ENCODE results near the gene ALKBH5.
A peak's percentile ranks its signal among the peaks of the same experiment; 100 is the strongest.

The ALKBH5 gene

DNA sequence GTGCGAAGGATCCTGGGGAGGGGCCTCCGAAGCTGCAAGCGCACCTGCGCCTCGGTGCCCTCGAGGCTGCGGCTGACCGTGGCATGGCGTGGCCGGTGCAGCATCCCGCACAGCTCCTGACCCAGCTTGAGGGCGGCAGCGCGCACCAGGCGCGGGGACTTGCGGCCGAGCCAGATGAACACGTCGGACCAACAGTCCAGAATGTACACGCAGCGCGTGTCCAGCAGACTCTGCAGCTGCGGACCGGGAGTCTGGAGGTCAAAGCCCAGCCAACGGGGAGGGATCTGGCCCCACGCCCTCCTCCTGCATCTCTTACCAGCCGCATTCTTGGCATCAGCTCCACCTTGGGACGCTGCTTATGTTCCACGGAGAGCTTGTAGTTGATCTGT, 64.0 kb downstream of the ALKBH5 start:
- DNase-seq, result no peak

DNA sequence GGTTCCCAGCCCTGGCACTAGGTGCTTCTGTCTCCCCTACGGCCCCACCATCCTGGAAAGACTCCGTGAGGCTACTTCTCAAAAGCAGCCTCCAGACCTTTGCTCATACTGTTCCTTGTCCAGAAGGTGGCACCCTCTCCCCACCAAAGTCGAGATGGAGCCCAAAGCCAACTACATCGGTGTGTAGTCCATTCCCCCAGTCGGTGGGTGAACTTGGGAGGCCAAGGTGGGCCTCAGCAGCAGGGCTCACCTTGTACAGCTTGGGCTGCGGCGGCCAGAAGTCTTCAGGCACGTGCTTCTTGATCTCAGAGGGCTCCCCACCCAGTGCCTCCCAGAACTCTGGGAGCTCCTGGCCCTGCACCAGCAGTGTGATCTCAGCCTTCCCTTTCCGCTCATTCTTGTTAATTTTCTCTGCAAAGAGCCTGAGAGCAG, 64.7 kb downstream of the ALKBH5 start:
- peak; percentile 11 to 36 for DNase-seq

DNA sequence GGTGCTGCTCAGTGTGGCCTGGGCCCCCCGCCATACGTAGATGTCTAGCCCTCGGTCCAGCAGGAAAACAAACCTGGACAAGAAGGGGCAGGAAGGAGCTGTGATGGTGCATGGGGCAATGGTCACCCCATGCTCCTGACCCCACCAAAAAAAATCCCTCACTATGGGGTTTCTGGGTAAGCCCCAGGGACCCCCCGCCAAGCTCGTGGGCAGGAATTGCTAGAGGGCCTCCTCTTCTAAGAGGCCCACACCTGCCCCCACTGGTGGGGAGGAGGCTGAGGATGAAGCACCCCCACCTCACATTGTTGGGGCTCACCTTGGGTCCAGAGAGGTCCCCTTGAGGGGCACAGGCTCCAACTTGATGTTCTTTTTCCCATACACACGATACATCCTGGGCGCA, 65.2 kb downstream of the ALKBH5 start:
- no peak for DNase-seq

DNA sequence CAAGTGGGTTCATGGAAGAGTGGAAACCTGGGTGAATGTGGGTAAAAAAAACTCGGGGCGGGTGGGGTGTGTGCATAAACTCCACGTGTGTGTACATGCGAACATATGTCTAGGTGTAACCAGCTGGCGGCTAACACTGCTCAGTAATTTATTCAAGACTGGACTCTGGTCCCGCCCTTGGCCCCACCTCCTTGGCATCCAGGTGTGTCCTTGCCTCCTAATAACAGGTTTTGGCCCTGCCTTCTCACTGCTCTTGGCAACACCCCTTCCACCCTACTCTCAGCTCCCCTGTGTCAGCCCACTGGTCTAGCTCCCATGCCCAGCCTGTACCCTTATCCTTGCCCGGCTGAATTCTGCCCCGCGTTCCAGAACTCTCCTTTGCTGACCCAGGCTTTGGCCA, 66.6 kb downstream of the ALKBH5 start:
- DNase-seq, result no peak

DNA sequence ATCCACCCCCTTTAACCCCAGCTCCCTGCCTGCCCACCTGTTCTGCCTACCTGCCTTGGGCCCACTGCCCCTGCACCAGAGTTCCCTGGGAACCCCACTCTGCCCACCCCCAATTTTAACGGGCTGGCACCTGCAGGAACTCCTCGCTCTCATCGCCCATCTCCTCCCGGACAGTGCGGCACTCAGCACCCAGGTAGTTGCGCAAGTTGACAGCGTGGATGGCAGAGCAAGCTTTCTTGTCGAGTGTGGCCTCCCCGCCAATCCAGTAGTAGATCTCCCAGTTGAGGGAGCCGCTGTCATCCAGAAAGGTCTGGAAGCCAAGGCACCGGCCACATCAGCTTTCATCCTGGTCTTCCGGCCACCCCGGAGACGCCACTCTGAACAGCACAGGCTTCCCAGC, 67.1 kb downstream of the ALKBH5 start:
- no peak for DNase-seq

DNA sequence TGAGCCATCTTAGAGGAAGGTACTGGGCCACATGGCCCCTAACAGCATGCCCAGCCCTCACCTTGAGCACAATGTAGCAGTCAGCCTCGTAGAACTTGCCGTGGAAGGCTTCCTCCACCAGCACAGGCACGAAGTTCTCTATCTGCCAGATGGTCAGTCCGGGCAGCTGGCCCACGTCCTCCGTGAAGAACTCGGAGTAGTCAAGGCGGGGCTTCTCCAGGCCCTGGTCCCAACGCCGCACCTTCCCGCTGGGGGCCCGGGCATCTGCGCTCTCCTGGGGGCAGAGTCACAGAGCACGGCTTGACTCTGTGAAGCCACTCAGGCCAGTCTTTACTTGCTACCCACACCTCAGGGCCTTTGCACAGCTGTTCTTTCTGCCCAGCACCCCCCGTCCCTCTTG, 67.6 kb downstream of the ALKBH5 start:
- no peak for DNase-seq

DNA sequence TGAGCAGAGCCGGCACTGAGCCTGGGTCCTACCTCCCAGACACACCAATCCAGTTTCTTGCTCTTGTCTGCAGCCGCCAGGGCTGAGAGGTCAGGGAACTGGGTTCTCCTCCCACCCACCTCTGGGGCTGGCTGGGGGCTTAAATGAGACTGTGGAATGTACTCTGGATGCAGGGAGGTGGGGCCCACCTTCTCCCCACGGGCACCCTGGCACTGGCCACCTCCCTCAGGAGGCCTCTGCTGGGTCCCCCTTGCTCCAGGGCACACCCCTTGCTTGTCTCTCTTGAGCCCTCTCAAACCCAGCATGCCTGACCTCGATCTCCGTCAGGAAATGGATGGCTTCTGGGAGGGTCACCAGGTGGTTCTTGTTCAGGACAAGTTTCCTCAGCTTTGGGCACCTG, 68.5 kb downstream of the ALKBH5 start:
- DNase-seq, result no peak

DNA sequence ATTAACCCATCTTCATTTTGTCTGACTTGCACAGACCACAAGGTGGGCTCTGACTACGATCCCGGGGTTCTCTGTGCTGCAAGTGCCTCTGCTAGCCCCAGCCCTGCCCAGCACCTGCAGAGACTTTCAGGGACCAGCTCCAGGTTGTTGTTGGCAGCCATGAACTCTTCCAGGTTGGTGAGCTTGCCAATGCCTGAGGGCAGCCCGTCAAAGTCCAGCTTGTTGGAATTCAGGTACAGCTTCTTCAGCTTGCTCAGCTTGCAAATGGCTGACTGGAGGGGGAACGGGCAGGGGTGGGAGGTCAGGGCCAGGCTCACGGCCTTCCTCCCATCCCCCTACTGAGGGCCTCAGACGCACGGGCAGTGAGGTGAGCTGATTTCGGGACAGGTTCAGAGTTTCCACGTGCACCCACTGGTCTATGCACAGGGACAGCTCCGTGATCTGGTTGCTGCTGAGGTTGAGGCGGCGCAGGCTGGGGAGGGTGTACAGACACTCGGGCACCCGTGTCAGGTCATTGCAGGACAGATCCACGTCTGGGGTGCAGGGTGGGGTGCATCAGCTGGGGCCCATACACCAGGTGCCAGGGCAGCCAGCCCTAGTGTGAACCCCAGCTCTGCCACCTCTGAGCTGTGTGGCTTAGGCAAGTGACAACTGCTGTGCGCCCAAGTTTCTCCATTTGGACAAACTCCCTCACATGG, 69.7 kb downstream of the ALKBH5 start:
- no peak for DNase-seq

DNA sequence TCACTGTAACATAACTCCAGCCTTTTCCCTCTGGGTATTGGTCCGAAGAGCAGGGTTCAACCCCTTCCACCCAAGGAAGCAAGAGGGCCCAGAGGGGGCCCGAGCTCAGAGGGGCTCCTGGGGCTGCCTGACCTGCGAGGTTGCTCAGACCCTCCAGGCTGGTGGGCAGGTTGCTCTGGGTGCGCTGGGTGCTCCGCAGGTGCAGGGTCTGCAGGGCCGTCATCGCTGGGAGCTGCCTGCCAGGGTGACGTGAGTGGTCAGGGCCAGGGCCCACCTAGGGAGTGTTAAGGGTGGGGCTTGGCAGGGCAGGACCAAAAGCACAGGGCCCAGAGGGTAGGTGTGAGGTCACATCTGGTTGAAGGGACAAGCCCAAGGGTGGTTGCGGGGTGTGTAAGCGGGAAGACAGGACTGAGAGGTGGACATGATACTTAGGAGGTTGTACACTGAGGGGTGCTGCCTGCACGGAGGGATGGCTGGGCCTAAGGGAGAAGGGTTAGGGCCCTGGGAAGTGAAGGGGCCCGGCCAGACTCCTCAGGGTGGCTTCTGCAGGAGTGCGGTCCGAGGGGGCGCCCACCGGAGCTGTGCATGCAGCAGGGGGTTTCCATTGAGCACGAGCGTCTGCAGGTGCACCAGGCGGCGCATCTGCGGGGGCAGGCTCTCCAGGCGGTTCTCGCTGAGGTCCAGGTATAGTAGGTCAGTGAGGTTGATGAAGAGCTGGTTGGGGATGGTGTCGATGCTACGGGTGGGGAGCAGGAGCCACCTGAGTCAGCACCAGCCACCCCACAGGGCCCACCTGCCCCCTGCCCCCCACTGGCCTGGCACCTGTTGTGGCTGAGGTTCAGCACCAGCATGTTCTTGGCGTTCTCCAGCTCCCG, 70.6 kb downstream of the ALKBH5 start:
- no peak for DNase-seq

DNA sequence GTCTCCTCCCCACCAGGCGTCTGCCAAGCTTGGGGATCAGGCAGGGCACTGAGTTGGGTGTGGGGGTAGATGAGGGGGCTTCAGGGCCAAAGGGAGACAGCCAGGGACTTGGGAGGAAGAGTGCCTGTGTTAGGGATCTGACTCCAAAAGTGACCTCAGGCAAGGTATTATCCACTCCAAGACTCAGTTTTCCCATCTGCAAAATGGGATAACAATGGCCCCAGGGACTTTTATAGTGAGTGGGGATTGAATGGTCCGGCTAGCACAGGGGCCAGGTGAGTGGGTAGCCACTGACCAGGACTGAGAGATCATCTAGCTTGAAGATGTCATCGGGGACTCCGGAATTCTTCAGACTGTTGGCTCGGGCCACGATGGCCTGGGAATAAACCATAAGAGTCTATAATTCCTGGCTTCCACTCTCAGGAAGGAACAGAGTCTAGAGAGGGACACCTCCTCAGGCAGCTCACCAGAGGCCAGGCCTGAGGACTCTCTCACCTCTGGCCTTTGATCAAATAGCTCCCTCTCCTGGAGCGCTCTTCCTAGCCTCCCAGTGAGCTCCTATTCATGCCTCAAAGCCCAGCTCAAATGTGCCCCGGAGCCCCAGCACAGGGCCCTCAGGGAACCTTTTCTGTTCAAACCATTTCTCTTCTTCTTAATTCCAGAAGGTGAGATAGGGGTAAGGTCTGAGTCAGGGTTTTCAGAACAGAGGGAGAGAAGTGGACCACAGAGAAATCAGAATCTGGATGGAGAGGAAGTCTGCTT, 71.4 kb downstream of the ALKBH5 start:
- no peak for DNase-seq

DNA sequence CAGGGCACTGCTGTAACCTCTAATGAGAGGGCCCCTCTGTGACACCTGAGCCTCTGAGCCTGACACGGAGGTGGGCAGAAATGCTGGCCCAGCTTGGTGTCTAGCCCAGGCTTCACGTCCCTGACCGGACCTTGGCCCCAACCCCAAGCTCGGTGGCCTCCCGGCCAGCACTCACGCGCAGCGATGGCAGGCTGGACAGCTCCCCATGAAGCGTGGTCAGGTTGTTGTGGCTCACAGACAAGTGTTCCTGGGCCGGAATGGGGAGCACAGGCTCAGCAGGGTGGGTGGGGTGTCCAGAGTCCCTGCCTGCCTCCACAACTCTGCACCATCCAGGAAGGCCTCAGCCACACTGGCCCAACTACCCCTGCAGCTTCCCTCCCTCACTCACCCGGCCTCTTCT, 72.7 kb downstream of the ALKBH5 start:
- no peak for DNase-seq

DNA sequence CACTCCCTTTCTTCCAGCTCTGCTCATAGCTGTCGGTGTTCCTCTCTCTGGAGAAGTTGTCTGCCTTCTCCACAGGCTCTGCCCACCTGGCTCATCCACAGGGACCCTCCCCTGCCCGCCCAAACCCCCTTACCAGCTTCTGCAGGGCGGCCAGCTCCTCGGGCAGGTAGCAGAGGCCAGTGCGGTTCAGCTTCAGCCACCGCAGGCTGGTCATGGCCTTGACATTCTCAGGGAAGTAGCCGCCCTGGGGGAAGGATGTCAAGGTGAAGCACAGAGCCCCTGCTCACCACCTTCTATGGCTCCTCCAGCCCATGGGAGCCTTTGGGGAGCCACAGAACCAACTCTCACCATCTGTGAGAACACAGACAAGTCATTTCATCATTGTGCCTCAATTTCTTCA, 73.1 kb downstream of the ALKBH5 start:
- DNase-seq, result no peak

DNA sequence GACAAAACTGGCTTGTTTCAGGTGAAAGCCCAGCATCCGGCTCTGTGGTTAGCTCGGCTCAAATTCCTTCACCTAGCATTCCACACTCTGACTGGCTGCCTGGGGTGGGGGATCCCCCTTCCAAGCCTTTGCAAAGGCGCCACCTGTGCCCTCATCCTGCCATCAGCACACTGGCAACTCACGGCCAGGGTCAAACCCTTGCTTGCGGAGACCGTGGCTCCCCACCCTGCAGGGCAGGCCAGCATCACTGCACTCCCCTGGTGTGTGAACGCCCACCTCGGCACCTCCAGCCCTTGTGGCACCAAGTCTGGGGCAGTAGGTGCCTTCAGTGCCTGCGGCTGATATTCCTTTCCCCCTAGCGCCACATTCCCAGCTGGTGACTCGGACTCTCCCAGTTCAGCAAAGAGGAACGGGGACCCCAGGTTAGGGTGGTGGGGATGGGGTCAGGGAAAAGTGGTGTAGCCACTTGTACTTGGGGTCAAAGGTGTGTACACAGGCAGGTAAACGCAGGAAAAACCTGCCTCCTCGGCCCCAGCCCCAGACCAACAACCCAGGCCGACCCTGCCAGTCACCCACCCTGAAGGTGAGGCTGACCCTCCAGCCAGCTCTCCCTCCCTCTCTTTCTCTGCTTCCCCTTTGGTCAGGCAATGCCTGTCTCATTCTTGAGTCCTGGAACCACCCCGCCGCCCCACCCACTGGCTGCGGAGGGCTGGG, 73.8 kb downstream of the ALKBH5 start:
- peak in 1 of 2 experiments; percentile 14 for DNase-seq

DNA sequence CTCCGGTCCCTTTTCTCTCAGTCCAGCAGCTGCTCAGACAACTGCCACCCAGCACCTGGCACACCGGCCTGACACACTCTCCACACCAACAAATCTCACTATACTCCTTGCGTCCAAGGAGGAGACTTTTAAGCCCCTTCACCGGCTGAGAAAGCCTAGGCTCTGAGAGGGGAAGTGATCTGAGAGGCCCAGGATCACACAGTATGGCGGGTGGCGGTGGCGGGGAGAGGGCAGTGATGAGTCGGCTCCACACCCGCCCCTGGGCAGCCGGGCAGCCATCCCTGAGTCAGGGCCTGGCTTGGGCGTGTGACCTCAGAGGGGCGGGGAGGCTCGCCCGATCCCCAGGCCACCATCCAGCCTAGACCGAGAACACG, 74.3 kb downstream of the ALKBH5 start:
- DNase-seq, result peak; percentile 17 to 21

DNA sequence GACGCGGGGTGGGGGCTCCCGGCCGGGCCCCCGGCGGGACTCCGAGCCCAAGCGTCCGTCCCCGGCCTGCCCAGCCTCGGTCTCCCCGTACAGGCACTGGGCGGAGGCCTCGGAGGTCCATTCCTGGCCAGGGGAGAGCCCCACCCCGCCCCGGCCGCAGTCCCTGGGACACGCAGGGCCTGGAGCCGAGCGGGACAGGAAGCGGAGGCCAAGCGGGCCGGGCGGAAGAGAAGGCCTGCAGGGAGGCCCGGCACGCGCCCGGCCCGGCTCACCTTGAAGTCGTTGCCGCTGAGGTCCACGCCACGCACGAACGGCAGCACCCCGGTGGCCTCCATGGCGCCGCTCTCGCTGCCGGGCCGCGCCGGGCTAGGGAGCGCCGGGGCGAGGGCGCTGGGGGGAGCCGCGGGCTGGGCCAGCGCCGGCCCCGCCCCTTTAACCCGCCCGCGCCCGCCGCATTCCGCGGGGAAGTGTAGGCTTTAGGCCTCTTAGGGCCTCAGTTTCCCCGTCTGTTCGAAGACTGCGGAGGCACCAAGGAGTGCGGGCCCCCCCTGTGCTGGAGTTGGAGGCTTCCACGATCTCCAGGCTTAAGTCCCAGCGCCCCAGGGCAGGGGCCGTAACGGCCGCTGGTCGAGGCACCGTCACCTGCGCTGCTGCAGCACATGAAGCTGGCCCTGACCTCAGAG, 74.9 kb downstream of the ALKBH5 start, which contains the start of gene FLII:
Gene FLII, minus strand, starts transcription at position 383 of the 683 bp plus-strand sequence. Its CDS starts 48 bp downstream, at position 335.
- DNase-seq, result peak in 1 of 2 experiments; percentile 3

All from AML-193 (cell line).